Transverse colon (tissue), 4 donors: ENCODE measurements around the gene LYPD1. TPM values are rescaled to one million over a fixed set of nuclear protein-coding genes. Genes with fewer than 3 reads are reported as not detected.
A peak's percentile ranks its signal among the peaks of the same experiment; 100 is the strongest.

Experiments
- DNase-seq: peaks from one replicate; pipeline ENCODE4 v3.0.0-alpha.2; 2019
- H3K27ac ChIP-seq, 4 donors: fragments of 200-600 bp; sonication (generic); 2 replicates each; pipeline ENCODE4 v1.5.1; 2016 to 2018; ENCODE audit warnings: inconsistent platforms in 4 of 4
- H3K27me3 ChIP-seq: fragments of 200-600 bp; sonication (generic); 2 replicates; pipeline ENCODE4 v1.5.1; 2017; ENCODE audit warnings: inconsistent platforms
- H3K36me3 ChIP-seq, 4 donors: fragments of 200-600 bp; sonication (generic); 2 replicates each; pipeline ENCODE4 v1.5.1; 2017 to 2019; ENCODE audit warnings: inconsistent platforms in 4 of 4
- H3K4me1 ChIP-seq, 4 donors: fragments of 200-600 bp; sonication (generic); 2 replicates each; pipeline ENCODE4 v1.5.1; 2017 to 2020; ENCODE audit warnings: inconsistent platforms in 4 of 4
- H3K4me3 ChIP-seq, 4 donors: fragments of 200-600 bp; sonication (generic); 1 replicate in 1 of 4; 2 replicates in 3 of 4; pipeline versions ENCODE4 v1.5.1 to v1.6.1; 2017 to 2019; ENCODE audit warnings: inconsistent platforms in 4 of 4
- H3K9me3 ChIP-seq, 2 donors: fragments of 200-600 bp; sonication (generic); 2 replicates each; pipeline ENCODE4 v1.5.1; 2017 to 2019; ENCODE audit warnings: inconsistent platforms in 2 of 2
- CTCF ChIP-seq, 5 experiments: fragments of 200-600 bp in 3 of 5; fragments of 450-650 bp in 2 of 5; sonication (generic) in 3 of 5; IDR thresholded peaks; 1 replicate in 2 of 5; 2 replicates in 3 of 5; pipeline ENCODE4 v1.5.1; 2016 to 2017; ENCODE audit warnings: antibody characterized with exemption in 5 of 5, inconsistent platforms in 3 of 5, mild to moderate bottlenecking in 2 of 5, moderate library complexity in 1 of 5
- EP300 ChIP-seq: sonication (generic); formaldehyde crosslinking; IDR thresholded peaks from one replicate; pipeline ENCODE4 v1.6.1; 2017; ENCODE audit warnings: antibody characterized with exemption, low read depth
- POLR2A ChIP-seq: fragments of 450-650 bp; IDR thresholded peaks from one replicate; pipeline ENCODE4 v1.6.1; 2016; ENCODE audit warnings: antibody characterized with exemption, mild to moderate bottlenecking, moderate library complexity
- POLR2AphosphoS5 ChIP-seq, 3 donors: sonication (generic); formaldehyde crosslinking; IDR thresholded peaks; one replicate each; pipeline ENCODE4 v1.6.1; 2016; ENCODE audit warnings: antibody characterized with exemption in 3 of 3
- WGBS, 2 donors: methylation state at CpG; one replicate each; pipeline ENCODE4 v1.1.5; 2018; ENCODE audit warnings: low coverage in 1 of 2; 5-methylcytosine and 5-hydroxymethylcytosine counted together
- in situ Hi-C, 4 donors: fragments of 200-750 bp; cut with MboI; loops; one replicate each; pipeline versions ENCODE4 v1.15.0 to v1.15.1; 2017; ENCODE audit warnings: low sequenced_read_pairs in 3 of 4, low pct_ligation_motif_present in 1 of 4, low pct_unique_long_range_greater_than_20kb in 1 of 4
- intact Hi-C: fragments of 100-400 bp; cut with DNase I; formaldehyde crosslinking; loops from one replicate; pipeline ENCODE4 v1.15.1; 2023; ENCODE audit warnings: low total_unique reads
- total RNA-seq, 4 donors: library from RNA; depleted of rRNA; stranded (reverse); fragments of >200 nt; gene quantifications; one replicate each; pipeline ENCODE4 v1.1.0, GENCODE V29; 2016

Gene LYPD1
- total RNA-seq, 4 donors from 2014 or later = 0.27 to 3.6 (median 0.32) TPM; not detected in 1

- no peak overlapping the region for H3K27ac ChIP-seq
- in situ Hi-C loops (loop anchor here in 1 of 4 donors (25.0 kb wide), 1 partner anchor 510 kb away; no protein-coding TSS in a partner anchor), intact Hi-C loops (no loop called here)
- WGBS, 2 donors = 67 to 78% methylated on average over 2 to 8 of the region's 8 CpGs
- no peaks in the 10 kb centered on the region for H3K4me1 ChIP-seq
- no peaks in the 10 kb centered on the region for H3K27me3 ChIP-seq
- H3K4me3 ChIP-seq = no peak overlapping the region
- no peaks in the 10 kb centered on the region for H3K9me3 ChIP-seq
- no peak for DNase-seq
- H3K36me3 ChIP-seq = no peaks in the 10 kb centered on the region
- TF ChIP-seq POLR2AphosphoS5 (IDR thresholded peaks at IDR 0.05) (no peak), EP300 (no peak)
Measured at GRCh38 chr2:132652474-132652873, 17.5 kb downstream of the LYPD1 start.

- WGBS, 2 donors = 77 to 79% methylated on average over 5 to 12 of the region's 12 CpGs
- H3K27ac ChIP-seq = no peak overlapping the region
- no peak overlapping the region for H3K4me3 ChIP-seq
- DNase-seq = no peak
- no peaks in the 10 kb centered on the region for H3K36me3 ChIP-seq
- TF ChIP-seq EP300 = no peak
- peak in 3 of 5 experiments; percentile 18 to 55 (median 53) for TF ChIP-seq CTCF (IDR thresholded peaks at IDR 0.05)
- H3K4me1 ChIP-seq = no peaks in the 10 kb centered on the region
- no peaks in the 10 kb centered on the region for H3K9me3 ChIP-seq
- intact Hi-C loops (no loop called here), in situ Hi-C loops (loop anchor here in 1 of 4 donors (25.0 kb wide), 1 partner anchor 511 kb away; no protein-coding TSS in a partner anchor)
- no peaks in the 10 kb centered on the region for H3K27me3 ChIP-seq
Measured at GRCh38 chr2:132651115-132652045, 18.6 kb downstream of the LYPD1 start.

GRCh38 chr2:132646540-132647108 is 23.4 kb downstream of the LYPD1 start:
- WGBS, 2 donors = 77 to 93% methylated on average over 2 to 8 of the region's 8 CpGs
- in situ Hi-C loops (no loop called here), intact Hi-C loops (no loop called here)
- Histone ChIP-seq H3K9me3 (no peaks in the 10 kb centered on the region), H3K27me3 (no peaks in the 10 kb centered on the region), H3K4me1 (no peaks in the 10 kb centered on the region), H3K4me3 (no peak overlapping the region), H3K36me3 (no peaks in the 10 kb centered on the region), H3K27ac (no peak overlapping the region)
- no peak for TF ChIP-seq POLR2A
- no peak for TF ChIP-seq EP300
- no peak for TF ChIP-seq POLR2AphosphoS5 (IDR thresholded peaks at IDR 0.05)
- no peak for TF ChIP-seq CTCF (IDR thresholded peaks at IDR 0.05)
- DNase-seq = no peak

GRCh38 chr2:132645722-132646539 is 24.1 kb downstream of the LYPD1 start:
- no peak for TF ChIP-seq EP300
- TF ChIP-seq POLR2A = no peak
- no peak for TF ChIP-seq POLR2AphosphoS5 (IDR thresholded peaks at IDR 0.05)
- no peak for TF ChIP-seq CTCF (IDR thresholded peaks at IDR 0.05)
- intact Hi-C loops (no loop called here), in situ Hi-C loops (no loop called here)
- no peaks in the 10 kb centered on the region for H3K4me1 ChIP-seq
- no peaks in the 10 kb centered on the region for H3K9me3 ChIP-seq
- DNase-seq = no peak
- WGBS, 2 donors = 73 to 78% methylated on average over 15 to 18 of the region's 18 CpGs
- H3K27me3 ChIP-seq = no peaks in the 10 kb centered on the region
- H3K4me3 ChIP-seq = no peak overlapping the region
- no peaks in the 10 kb centered on the region for H3K36me3 ChIP-seq
- no peak overlapping the region for H3K27ac ChIP-seq
